WTC11 (cell line): ENCODE data around the gene ANKRD53. TPM values are rescaled to one million over a fixed set of nuclear protein-coding genes. Genes with fewer than 3 reads are reported as not detected.

Experiments
- ATAC-seq: fragments of 200-7000 bp; cut with Tn5 transposase; 2 replicates; pipeline ENCODE4 v1.10.0; 2021; ENCODE audit warnings: mild to moderate bottlenecking, moderate library complexity
- CTCF ChIA-PET: fragments of 300-600 bp; sonication (Branson Sonifier 250); formaldehyde crosslinking; loops from one replicate; lab custom pipeline; 2021; ENCODE audit warnings: antibody characterized with exemption; lab: Charles Lee
- POLR2A ChIA-PET: fragments of 350-600 bp; sonication (Branson Sonifier 250); formaldehyde crosslinking; loops from one replicate; lab custom pipeline; 2021; ENCODE audit warnings: antibody characterized with exemption; lab: Charles Lee
- DNase-seq: peaks from one replicate; pipeline ENCODE4 v3.0.0; 2021; ENCODE audit warnings: low spot score
- H3K27ac Mint-ChIP-seq: 2 replicates; pipeline ENCODE4 v1.8.0; 2021; ENCODE audit warnings: mixed read lengths
- H3K27me3 Mint-ChIP-seq: 2 replicates; pipeline ENCODE4 v1.8.0; 2021; ENCODE audit warnings: low read depth, mild to moderate bottlenecking, moderate library complexity, mixed read lengths
- H3K36me3 Mint-ChIP-seq: 2 replicates; pipeline ENCODE4 v1.8.0; 2021; ENCODE audit warnings: mixed read lengths
- H3K4me1 Mint-ChIP-seq: 2 replicates; pipeline ENCODE4 v1.8.0; 2022; ENCODE audit warnings: mixed read lengths
- H3K4me3 Mint-ChIP-seq: 2 replicates; pipeline ENCODE4 v1.8.0; 2021; ENCODE audit warnings: mild to moderate bottlenecking, moderate library complexity, mixed read lengths
- H3K9me3 Mint-ChIP-seq: 2 replicates; pipeline ENCODE4 v1.8.0; 2021; ENCODE audit warnings: mixed read lengths
- AFF4 ChIP-seq: sonication (generic); formaldehyde crosslinking; IDR thresholded peaks from 2 replicates; pipeline ENCODE4 v1.8.1; 2023; ENCODE audit warnings: mild to moderate bottlenecking, missing genetic modification reagents, borderline replicate concordance
- CTCF ChIP-seq: fragments of 200-600 bp; IDR thresholded peaks from 2 replicates; pipeline ENCODE4 v1.8.0; 2022; ENCODE audit warnings: antibody characterized with exemption
- ELF4 ChIP-seq: sonication (generic); formaldehyde crosslinking; IDR thresholded peaks from 2 replicates; pipeline ENCODE4 v1.8.1; 2022; ENCODE audit warnings: low read depth, mild to moderate bottlenecking, moderate library complexity, missing genetic modification reagents
- FOXK1 ChIP-seq: sonication (generic); formaldehyde crosslinking; IDR thresholded peaks from 2 replicates; pipeline ENCODE4 v1.8.0; 2022; ENCODE audit warnings: mild to moderate bottlenecking, moderate library complexity, missing genetic modification reagents
- NFATC4 ChIP-seq: fragments of 250-450 bp; sonication (Bioruptor Pico); IDR thresholded peaks from 2 replicates; pipeline ENCODE4 v1.9.0; 2021; ENCODE audit warnings: mild to moderate bottlenecking
- NFYB ChIP-seq: sonication (generic); formaldehyde crosslinking; conservative IDR thresholded peaks from 2 replicates; pipeline ENCODE4 v1.8.0; 2022; ENCODE audit warnings: low read depth, missing genetic modification reagents
- RORB ChIP-seq: fragments of 250-450 bp; sonication (Bioruptor Pico); IDR thresholded peaks from 2 replicates; pipeline ENCODE4 v1.9.0; 2021; ENCODE audit warnings: mild to moderate bottlenecking
- SP1 ChIP-seq: sonication (generic); formaldehyde crosslinking; conservative IDR thresholded peaks from 2 replicates; pipeline ENCODE4 v1.8.1; 2022; ENCODE audit warnings: missing genetic modification reagents
- USF1 ChIP-seq: sonication (generic); formaldehyde crosslinking; IDR thresholded peaks from 2 replicates; pipeline ENCODE4 v1.8.0; 2022; ENCODE audit warnings: mild to moderate bottlenecking, missing genetic modification reagents
- ZNF263 ChIP-seq: sonication (generic); formaldehyde crosslinking; IDR thresholded peaks from 2 replicates; pipeline ENCODE4 v1.8.1; 2022; ENCODE audit warnings: low read depth, mild to moderate bottlenecking, moderate library complexity, missing genetic modification reagents
- ZSCAN18 ChIP-seq: fragments of 250-450 bp; sonication (Bioruptor Pico); IDR thresholded peaks from 2 replicates; pipeline ENCODE4 v2.1.2; 2022; ENCODE audit warnings: mild to moderate bottlenecking, moderate library complexity
- total RNA-seq: library from RNA; stranded (reverse); gene quantifications from 3 replicates; pipeline ENCODE4 v1.2.3, GENCODE V29; 2021

Gene ANKRD53
- total RNA-seq, 1 experiment from 2014 or later: 0.81 TPM

GRCh38 chr2:70988726-70989648 lies 10.6 kb downstream of the ANKRD53 start:
- H3K4me3 Mint-ChIP-seq: no peak overlapping the region
- ATAC-seq (no peak), DNase-seq (no peak)
- 0 out of 2 replicates have a peak, but pooled peaks cover under 1% of the 10 kb centered on the region for H3K27me3 Mint-ChIP-seq
- POLR2A ChIA-PET: no interaction called here
- H3K36me3 Mint-ChIP-seq: peaks cover 16% of the 10 kb centered on the region
- H3K27ac Mint-ChIP-seq: no peak overlapping the region
- no peak for TF ChIP-seq ZSCAN18 (CRISPR knock-in tag)
- TF ChIP-seq ZNF263 (CRISPR knock-in tag): no peak
- CTCF ChIA-PET: no interaction called here
- H3K4me1 Mint-ChIP-seq: peaks cover 15% of the 10 kb centered on the region
- no peaks in the 10 kb centered on the region for H3K9me3 Mint-ChIP-seq

GRCh38 chr2:70990216-70990615 lies 11.8 kb downstream of the ANKRD53 start:
- no peak overlapping the region for H3K27ac Mint-ChIP-seq
- ATAC-seq (no peak), DNase-seq (no peak)
- TF ChIP-seq FOXK1 (CRISPR knock-in tag) (no peak), CTCF (no peak)
- no peak overlapping the region for H3K4me3 Mint-ChIP-seq
- no peaks in the 10 kb centered on the region for H3K27me3 Mint-ChIP-seq
- ChIA-PET CTCF (no interaction called here), POLR2A (no interaction called here)
- peaks cover 11% of the 10 kb centered on the region for H3K4me1 Mint-ChIP-seq
- no peaks in the 10 kb centered on the region for H3K9me3 Mint-ChIP-seq
- H3K36me3 Mint-ChIP-seq: peaks cover 16% of the 10 kb centered on the region

GRCh38 chr2:70991142-70991541 lies 12.7 kb downstream of the ANKRD53 start:
- no peak overlapping the region for H3K4me3 Mint-ChIP-seq
- no peaks in the 10 kb centered on the region for H3K27me3 Mint-ChIP-seq
- CTCF ChIA-PET: interaction anchor here (1.7 kb wide), 1 partner anchor 11 kb away, joined by 6 read pairs; no protein-coding TSS in a partner anchor
- ATAC-seq: no peak
- H3K36me3 Mint-ChIP-seq: peaks cover 13% of the 10 kb centered on the region
- H3K27ac Mint-ChIP-seq: no peak overlapping the region
- H3K9me3 Mint-ChIP-seq: no peaks in the 10 kb centered on the region
- DNase-seq: no peak
- POLR2A ChIA-PET: no interaction called here
- TF ChIP-seq SP1 (CRISPR knock-in tag) (no peak), USF1 (CRISPR knock-in tag) (no peak), ZNF263 (CRISPR knock-in tag) (no peak), AFF4 (no peak), NFATC4 (CRISPR knock-in tag) (no peak), RORB (CRISPR knock-in tag) (no peak), NFYB (CRISPR knock-in tag) (no peak), ELF4 (no peak)
- H3K4me1 Mint-ChIP-seq: peaks cover 17% of the 10 kb centered on the region
